Measurements from ENCODE around the gene PSMD10.

PSMD10 gene

GRCh38 chrX:108105473-108105872 lies 14.1 kb upstream of the PSMD10 start:
- no peak for TF ChIP-seq RAD21 (IDR thresholded peaks at IDR 0.05; ENCODE audit: low read depth)
- TF ChIP-seq ZBTB7A (IDR thresholded peaks at IDR 0.05; ENCODE audit: low read depth) = no peak
- no peak for TF ChIP-seq MAX (IDR thresholded peaks at IDR 0.05)
- no peak for TF ChIP-seq NFIC (IDR thresholded peaks at IDR 0.05)
- no peak for TF ChIP-seq CEBPB (IDR thresholded peaks at IDR 0.05)
- TF ChIP-seq TEAD4 (IDR thresholded peaks at IDR 0.05) = no peak

GRCh38 chrX:108097380-108097779 lies 6.0 kb upstream of the PSMD10 start:
- TF ChIP-seq TEAD4 (IDR thresholded peaks at IDR 0.05) = no peak
- no peak for TF ChIP-seq MAX (IDR thresholded peaks at IDR 0.05)
- TF ChIP-seq FOXM1 (IDR thresholded peaks at IDR 0.05; ENCODE audit: borderline replicate concordance, low read depth) = no peak
- no peak for TF ChIP-seq EGR1 (IDR thresholded peaks at IDR 0.05)
- TF ChIP-seq REST (IDR thresholded peaks at IDR 0.05; ENCODE audit: low read depth) = no peak
- TF ChIP-seq EP300 (IDR thresholded peaks at IDR 0.05; ENCODE audit: borderline replicate concordance) = no peak
- TF ChIP-seq RAD21 (IDR thresholded peaks at IDR 0.05; ENCODE audit: low read depth) = no peak
- no peak for TF ChIP-seq TAF1 (IDR thresholded peaks at IDR 0.05; ENCODE audit: low read depth)
- no peak for TF ChIP-seq TCF12 (IDR thresholded peaks at IDR 0.05; ENCODE audit: low read depth)
- no peak for TF ChIP-seq CREB1 (IDR thresholded peaks at IDR 0.05; ENCODE audit: low read depth)

- TF ChIP-seq USF1 (IDR thresholded peaks at IDR 0.05) (no peak), EP300 (IDR thresholded peaks at IDR 0.05; ENCODE audit: borderline replicate concordance) (no peak), RAD21 (IDR thresholded peaks at IDR 0.05; ENCODE audit: low read depth) (no peak), TCF12 (IDR thresholded peaks at IDR 0.05; ENCODE audit: low read depth) (no peak), YY1 (IDR thresholded peaks at IDR 0.05; ENCODE audit: low read depth) (no peak), CEBPB (IDR thresholded peaks at IDR 0.05) (no peak), REST (IDR thresholded peaks at IDR 0.05; ENCODE audit: low read depth) (no peak), NFIC (IDR thresholded peaks at IDR 0.05) (no peak), CREB1 (IDR thresholded peaks at IDR 0.05; ENCODE audit: low read depth) (no peak), TAF1 (IDR thresholded peaks at IDR 0.05; ENCODE audit: low read depth) (no peak), FOXM1 (IDR thresholded peaks at IDR 0.05; ENCODE audit: borderline replicate concordance, low read depth) (no peak), ZBTB7A (IDR thresholded peaks at IDR 0.05; ENCODE audit: low read depth) (no peak)
Measured at GRCh38 chrX:108091878-108092291, 543 bp upstream of the PSMD10 start.

- TF ChIP-seq USF1 (IDR thresholded peaks at IDR 0.05) (no peak), TCF12 (IDR thresholded peaks at IDR 0.05; ENCODE audit: low read depth) (no peak), FOXM1 (IDR thresholded peaks at IDR 0.05; ENCODE audit: borderline replicate concordance, low read depth) (no peak), TAF1 (IDR thresholded peaks at IDR 0.05; ENCODE audit: low read depth) (no peak), EP300 (IDR thresholded peaks at IDR 0.05; ENCODE audit: borderline replicate concordance) (no peak), REST (IDR thresholded peaks at IDR 0.05; ENCODE audit: low read depth) (no peak), MAX (IDR thresholded peaks at IDR 0.05) (no peak), TEAD4 (IDR thresholded peaks at IDR 0.05) (no peak), EGR1 (IDR thresholded peaks at IDR 0.05) (no peak), RAD21 (IDR thresholded peaks at IDR 0.05; ENCODE audit: low read depth) (no peak), CREB1 (IDR thresholded peaks at IDR 0.05; ENCODE audit: low read depth) (no peak), ZBTB7A (IDR thresholded peaks at IDR 0.05; ENCODE audit: low read depth) (no peak), NFIC (IDR thresholded peaks at IDR 0.05) (no peak), CEBPB (IDR thresholded peaks at IDR 0.05) (no peak), YY1 (IDR thresholded peaks at IDR 0.05; ENCODE audit: low read depth) (no peak)
Measured at GRCh38 chrX:108090491-108091263, 665 bp downstream of the PSMD10 start.

All from Ishikawa (cell line).